H54 (cell line): ENCODE results near the gene MON1A.
A peak's percentile ranks its signal among the peaks of the same experiment; 100 is the strongest.
"Not testable (repeated sequence)": the region's sequence is repeated elsewhere in the genome, so short reads cannot be mapped to it uniquely, and the experiment has no call there.

Experiments
- DNase-seq: peaks from one replicate; pipeline ENCODE4 v3.0.0; 2011; ENCODE audit warnings: low spot score, mixed read lengths; ENCODE audit not compliant: insufficient read length
- FAIRE-seq: peaks from 3 replicates; lab custom pipeline; 2011; peaks lifted over from hg19 to GRCh38; lab: Jason Lieb, UNC
- POLR2A ChIP-seq: IDR thresholded peaks from 2 replicates; pipeline ENCODE4 v1.6.1; 2011; ENCODE audit warnings: low read depth, mild to moderate bottlenecking, low read length

MON1A gene

DNA sequence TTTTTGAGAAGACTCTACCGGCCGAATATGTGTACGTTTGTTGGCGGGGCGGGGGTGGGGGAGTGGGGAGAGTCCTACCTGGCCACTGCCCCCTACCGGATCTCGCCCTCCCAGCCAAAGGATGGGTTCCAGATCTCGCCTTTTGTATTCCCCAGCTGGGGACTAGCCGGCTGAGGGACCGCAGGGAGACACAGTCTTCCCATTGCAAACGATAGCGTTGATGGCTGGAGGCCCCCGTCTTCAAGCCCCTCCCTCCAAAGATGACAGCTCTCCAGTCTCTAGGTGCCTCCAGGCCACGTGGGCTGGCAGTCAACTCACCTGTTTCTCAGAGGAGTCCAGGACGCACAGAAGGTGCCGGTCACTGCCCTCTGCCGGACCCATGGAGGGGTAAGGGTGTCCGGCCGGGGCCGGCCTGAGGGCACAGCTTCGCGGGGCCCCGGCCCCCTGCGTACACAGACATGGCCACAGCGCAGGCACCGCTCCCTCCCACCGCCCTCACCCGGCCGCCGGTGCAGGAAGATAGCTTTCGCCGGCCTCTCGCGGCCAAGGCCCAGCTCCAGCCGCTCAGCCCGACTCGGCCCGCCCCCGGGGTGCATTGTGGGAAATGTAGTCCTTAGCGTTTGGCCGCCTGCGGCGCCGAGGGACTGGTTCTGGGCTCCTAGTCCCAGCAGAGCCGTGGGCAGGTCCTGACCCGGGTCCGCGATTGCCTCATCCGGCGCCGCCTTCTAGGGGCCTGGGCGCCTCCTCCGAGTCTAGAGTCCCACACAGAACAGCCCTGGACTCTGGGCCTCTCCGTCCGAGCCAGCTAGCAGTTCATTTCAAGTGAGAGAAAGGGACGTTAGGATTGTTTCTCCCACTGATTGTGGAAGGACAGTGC is at the start of gene MON1A:
Gene MON1A, minus strand, starts transcription at position 521 of the 877 bp plus-strand sequence. CDS start 16,465 bp downstream, outside the sequence.
- FAIRE-seq (no peak), DNase-seq (peak; percentile 89)
- TF ChIP-seq POLR2A, result peak; percentile 67

DNA sequence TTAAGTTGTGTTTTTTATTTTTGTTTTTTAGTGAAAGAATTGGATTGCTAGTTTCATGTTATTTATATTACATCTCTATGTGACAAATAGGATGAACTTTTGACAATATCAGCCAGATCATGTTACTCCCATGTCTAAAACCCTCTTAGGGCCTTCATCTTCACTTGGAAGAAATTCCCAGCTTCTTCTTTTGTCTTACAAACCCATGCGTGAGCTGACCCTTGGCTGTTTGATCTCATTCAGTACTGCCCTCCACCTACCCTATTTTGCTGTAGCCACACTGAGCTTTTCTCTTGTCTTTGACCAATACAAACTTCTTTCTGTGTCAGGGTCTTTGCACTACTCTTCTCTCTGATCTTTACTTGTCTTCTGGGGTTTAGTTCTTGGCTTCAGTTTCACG is 47.3 kb upstream of the MON1A start:
- no peak for DNase-seq
- no peak for TF ChIP-seq POLR2A
- FAIRE-seq, result no peak

GRCh38 chr3:49972656-49973055 is 43.0 kb upstream of the MON1A start:
- TF ChIP-seq POLR2A, result no peak
- FAIRE-seq (no peak), DNase-seq (no peak)

DNA sequence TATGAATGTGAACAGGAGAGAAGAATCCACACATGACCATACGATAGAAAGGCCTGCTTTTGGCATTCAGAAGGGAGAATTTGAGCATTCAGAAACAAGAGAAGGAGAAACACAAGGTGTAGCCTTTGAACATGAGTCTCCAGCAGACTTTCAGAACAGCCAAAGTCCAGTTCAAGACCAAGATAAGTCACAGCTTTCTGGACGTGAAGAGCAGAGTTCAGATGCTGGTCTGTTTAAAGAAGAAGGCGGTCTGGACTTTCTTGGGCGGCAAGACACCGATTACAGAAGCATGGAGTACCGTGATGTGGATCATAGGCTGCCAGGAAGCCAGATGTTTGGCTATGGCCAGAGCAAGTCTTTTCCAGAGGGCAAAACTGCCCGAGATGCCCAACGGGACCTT is 38.7 kb upstream of the MON1A start:
- TF ChIP-seq POLR2A, result no peak
- DNase-seq (no peak), FAIRE-seq (no peak)

- no peak for FAIRE-seq
- no peak for TF ChIP-seq POLR2A
- DNase-seq, result no peak
Measured at GRCh38 chr3:49967291-49967690, 37.7 kb upstream of the MON1A start.

- FAIRE-seq (peak; percentile 52), DNase-seq (peak; percentile 18)
- no peak for TF ChIP-seq POLR2A
Measured at GRCh38 chr3:49966233-49966942, 36.8 kb upstream of the MON1A start.

- TF ChIP-seq POLR2A, result no peak
- FAIRE-seq (no peak), DNase-seq (no peak)
Measured at GRCh38 chr3:49955636-49956035, 26.0 kb upstream of the MON1A start.

DNA sequence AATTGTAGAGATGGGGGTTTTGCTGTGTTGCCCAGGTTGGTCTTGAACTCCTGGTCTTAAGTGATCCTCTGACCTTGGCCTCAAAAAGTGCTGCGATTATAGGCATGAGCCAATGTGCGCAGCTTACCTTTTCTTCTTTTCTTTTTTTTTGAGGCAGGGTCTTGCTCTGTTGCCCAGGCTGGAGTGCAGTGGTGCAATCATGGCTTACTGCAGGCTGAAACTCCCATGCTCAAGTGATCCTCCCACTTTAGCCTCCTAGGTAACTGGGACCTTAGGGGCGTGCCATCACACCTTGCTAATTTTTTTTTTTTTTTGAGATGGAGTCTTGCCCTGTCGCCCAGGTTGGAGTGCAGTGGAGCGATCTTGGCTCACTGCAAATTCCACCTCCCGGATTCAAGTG is 23.3 kb upstream of the MON1A start:
- TF ChIP-seq POLR2A, result no peak
- FAIRE-seq, result no peak
- DNase-seq, result no peak

DNA sequence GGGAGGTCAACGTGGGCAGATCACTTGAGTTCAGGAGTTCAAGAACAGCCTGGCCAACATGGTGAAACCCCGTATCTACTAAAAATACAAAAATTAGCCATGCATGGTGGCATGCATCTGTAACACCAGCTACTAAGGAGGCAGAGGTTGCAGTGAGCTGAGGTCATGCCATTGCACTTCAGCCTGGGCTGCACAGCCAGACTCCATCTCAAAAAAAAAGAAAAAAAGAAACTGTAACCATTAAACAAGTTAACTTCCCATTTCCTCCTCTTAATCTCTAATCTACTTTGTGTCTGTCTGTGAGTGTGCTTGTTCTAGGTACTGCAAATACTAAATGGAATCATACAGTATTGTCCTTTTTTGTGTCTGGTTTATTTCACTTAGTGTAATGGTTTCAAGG is 13.0 kb upstream of the MON1A start:
- no peak for FAIRE-seq
- TF ChIP-seq POLR2A, result no peak
- no peak for DNase-seq

- no peak for TF ChIP-seq POLR2A
- FAIRE-seq, result no peak
Measured at GRCh38 chr3:49940667-49941249, 11.1 kb upstream of the MON1A start.

DNA sequence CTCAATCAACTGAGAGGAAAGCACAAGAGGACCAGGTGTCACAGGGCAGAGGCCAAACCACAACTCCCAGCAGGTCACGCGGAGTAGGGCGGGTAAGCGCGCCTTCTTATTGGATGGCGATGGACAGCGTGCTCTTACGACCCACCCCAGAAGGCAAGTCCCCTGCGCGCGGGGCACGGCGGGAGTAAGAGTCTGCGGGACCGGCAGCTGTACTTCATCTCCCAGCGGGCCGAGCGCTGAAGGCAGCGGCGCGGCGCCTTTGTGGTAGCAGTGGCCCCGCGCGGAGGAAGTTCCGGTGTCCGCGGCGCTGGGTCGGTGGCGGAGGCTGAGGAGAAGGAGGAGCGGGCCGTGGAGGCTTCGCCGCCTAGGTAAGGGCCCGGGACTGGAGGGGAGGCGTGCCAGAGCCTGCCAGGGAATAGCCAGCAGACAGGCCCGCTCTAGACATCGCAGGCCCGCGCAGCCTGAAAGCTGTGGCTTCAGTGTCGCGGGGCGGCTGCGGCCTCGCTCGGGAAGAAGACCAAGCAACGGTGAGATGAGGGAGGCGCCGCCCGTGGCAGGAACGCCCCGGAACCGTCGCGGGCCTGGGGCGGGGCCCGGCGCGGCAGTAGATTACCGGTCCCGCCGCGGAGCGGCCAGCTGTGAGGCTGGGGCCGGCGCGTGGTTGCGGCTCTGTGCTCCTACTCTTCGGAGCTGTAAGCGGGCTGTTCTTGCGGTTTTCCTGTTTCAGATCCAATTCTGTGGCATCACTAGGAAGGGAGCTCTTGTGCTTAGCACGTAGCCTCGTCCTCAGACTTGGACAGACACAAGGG is 10.5 kb upstream of the MON1A start, which contains the start of gene RBM6:
Gene RBM6, plus strand, starts transcription at position 293 of the 809 bp plus-strand sequence. CDS start 22,492 bp downstream, outside the sequence.
- FAIRE-seq (peak; percentile 95), DNase-seq (peak; percentile 96)
- peak; percentile 65 for TF ChIP-seq POLR2A

More at GRCh38 chr3:49940667-49941249, 11.1 kb upstream of the MON1A start:
- DNase-seq, result no peak

DNA sequence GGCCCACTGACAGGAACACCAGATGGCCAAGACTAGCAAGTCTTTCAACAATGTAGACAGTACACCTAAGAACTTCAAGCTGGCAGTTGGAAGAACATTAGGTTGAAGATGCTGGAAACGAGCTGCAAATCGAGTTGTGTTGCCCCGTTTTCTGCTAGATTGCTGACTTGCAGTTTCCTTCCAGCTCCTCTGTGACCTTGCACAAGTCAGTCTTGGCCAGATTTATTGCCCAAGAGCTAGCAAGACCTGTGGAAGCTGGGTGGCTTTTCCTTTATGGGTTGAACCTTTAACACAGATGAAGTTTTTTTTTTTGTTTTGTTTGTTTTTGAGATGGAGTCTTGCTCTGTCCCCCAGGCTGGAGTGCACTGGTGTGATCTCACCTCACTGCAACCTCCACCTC is 7.5 kb upstream of the MON1A start:
- TF ChIP-seq POLR2A, result no peak
- no peak for DNase-seq
- no peak for FAIRE-seq

GRCh38 chr3:49932281-49932680 is 2.7 kb upstream of the MON1A start:
- FAIRE-seq, DNase-seq: not testable (repeated sequence)
